ENCODE data around the gene AUTS2. TPM values are rescaled to one million over a fixed set of nuclear protein-coding genes. Genes with fewer than 3 reads are reported as not detected.

AUTS2 gene
- total and polyA plus RNA-seq, 2 of the 8 experiments (the other 6 are each of a cell fraction or from before 2014, with no cell fraction given), result 25.9 to 101 TPM

DNA sequence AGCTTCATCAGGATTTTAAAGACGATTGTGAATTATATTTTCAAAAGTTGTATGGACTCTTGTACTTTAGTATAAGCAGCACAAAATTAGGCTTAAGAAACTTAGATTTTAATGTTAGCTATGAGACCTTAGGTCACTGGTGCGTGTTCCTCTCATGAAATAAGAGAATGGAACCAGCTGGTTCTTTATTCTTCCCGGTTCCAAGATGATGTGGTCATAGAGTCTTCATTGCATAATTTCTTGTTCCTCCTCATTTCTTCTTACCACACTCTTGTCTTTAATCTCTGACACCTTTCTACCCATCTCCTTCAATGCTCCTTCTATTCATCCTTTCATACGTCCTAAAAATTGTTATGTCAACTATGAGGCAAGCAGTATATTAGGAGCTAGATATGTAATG is 437.2 kb downstream of the AUTS2 start:
- H3K27me3 ChIP-seq (replicated peaks in 1 of 4; ENCODE audit: control insufficient read depth in 3 of 4, extremely low read depth in 1 of 4, insufficient read depth in 3 of 4, low read length in 3 of 4), result no peaks in the 10 kb centered on the region
- no peak overlapping the region for H3K9ac ChIP-seq (replicated peaks in 1 of 4; ENCODE audit: extremely low read depth in 1 of 4, low read depth in 3 of 4, low read length in 3 of 4)
- H3K27ac ChIP-seq (ENCODE audit: low read depth, low read length), result no peak overlapping the region
- TF ChIP-seq CHD2 (IDR thresholded peaks at IDR 0.05; ENCODE audit: low read length), result no peak
- TF ChIP-seq GTF2F1 (IDR thresholded peaks at IDR 0.05; ENCODE audit: borderline replicate concordance, low read depth, low read length), result no peak
- no peak overlapping the region for H3K18ac ChIP-seq (ENCODE audit: extremely low read depth, low read length)
- H3K36me3 ChIP-seq (ENCODE audit: control insufficient read depth in 2 of 4, insufficient read depth in 4 of 4, low read length in 3 of 4), result no peaks in the 10 kb centered on the region
- no peak overlapping the region for H3K23ac ChIP-seq (ENCODE audit: insufficient read length)
- CTCF ChIA-PET (ENCODE audit: partially characterized antibody), result interaction anchor here (0.8 to 2.3 kb wide), 4 partner anchors 8 to 126 kb away, joined by 3 to 9 read pairs (median 5); no protein-coding TSS in a partner anchor
- POLR2A ChIA-PET (ENCODE audit: partially characterized antibody), result no interaction called here
- no peak overlapping the region for H2AFZ ChIP-seq (ENCODE audit: low read length)
- H3K14ac ChIP-seq (ENCODE audit: insufficient read length), result no peak overlapping the region
- no peaks in the 10 kb centered on the region for H3K9me3 ChIP-seq (ENCODE audit: insufficient read depth in 2 of 2, low read depth in 1 of 2, low read length in 1 of 2)
- no peaks in the 10 kb centered on the region for H3K23me2 ChIP-seq (ENCODE audit: low read depth, low read length)
- no peak overlapping the region for H2BK20ac ChIP-seq (ENCODE audit: low read length)
- H2BK12ac ChIP-seq (ENCODE audit: low read depth, low read length), result no peak overlapping the region
- H4K91ac ChIP-seq (replicated peaks; ENCODE audit: insufficient read length, low read length), result no peak overlapping the region
- peaks cover 0 to 9% (median 5%) of the 10 kb centered on the region in 4 experiments; a peak in 4 of 7 replicates for H3K4me1 ChIP-seq (replicated peaks in 1 of 4; ENCODE audit: control insufficient read depth in 3 of 4, insufficient read depth in 4 of 4, low read length in 3 of 4)
- DNase-seq (ENCODE audit: low read depth in 1 of 2, low spot score in 2 of 2), result no peak
- FAIRE-seq, result no peak
- H2BK120ac ChIP-seq (replicated peaks; ENCODE audit: low read depth, low read length), result no peak overlapping the region
- H3K56ac ChIP-seq (replicated peaks; ENCODE audit: insufficient read length, low read depth, low read length), result no peak overlapping the region
- H3K79me2 ChIP-seq (ENCODE audit: control insufficient read depth in 1 of 2, insufficient read depth in 2 of 2, low read length in 2 of 2), result no peaks in the 10 kb centered on the region
- H2BK15ac ChIP-seq (ENCODE audit: low read length), result no peak overlapping the region
- H4K20me1 ChIP-seq (replicated peaks in 1 of 2; ENCODE audit: control insufficient read depth in 1 of 2, insufficient read depth in 2 of 2, low read length in 2 of 2), result no peaks in the 10 kb centered on the region
- no peak overlapping the region for H2BK5ac ChIP-seq (ENCODE audit: low read depth, low read length)
- no peak overlapping the region for H3K4ac ChIP-seq (replicated peaks; ENCODE audit: insufficient read length, low read depth, low read length)
- no peak overlapping the region for H4K5ac ChIP-seq (ENCODE audit: insufficient read length, low read depth, low read length)
- no peak overlapping the region for H4K8ac ChIP-seq (ENCODE audit: extremely low read depth, insufficient read depth, low read length)
- H2AK5ac ChIP-seq (ENCODE audit: low read depth, low read length), result no peak overlapping the region
- 89% methylated on average over 4 of the region's 4 CpGs; no CpG with 5 or more reads in 1 of the 2 experiments for WGBS, 2 experiments (ENCODE audit: extremely low coverage in 1 of 2, insufficient coverage in 1 of 2, insufficient read length in 1 of 2, insufficient replicate concordance in 2 of 2, low coverage in 1 of 2, low lambda C conversion rate in 2 of 2, missing lambda C conversion rate in 1 of 2)
- no peak overlapping the region for H3K4me3 ChIP-seq (ENCODE audit: extremely low read depth in 1 of 4, insufficient read depth in 2 of 4, low read depth in 3 of 4, low read length in 4 of 4)
- no peak overlapping the region for H3K4me2 ChIP-seq (ENCODE audit: insufficient read depth in 1 of 2, low read depth in 2 of 2, low read length in 2 of 2)
- no peaks in the 10 kb centered on the region for H3K79me1 ChIP-seq (ENCODE audit: low read depth, low read length)
